Effector memory CD4-positive, alpha-beta T cell (primary cell): ENCODE data around the gene LAG3.
A peak's percentile ranks its signal among the peaks of the same experiment; 100 is the strongest.

Experiments
- DNase-seq, 3 donors: peaks; one replicate each; pipeline ENCODE4 v3.0.0-alpha.2; 2020
- H3K27ac ChIP-seq: 2 replicates; pipeline ENCODE4 v1.7.0; 2013; ENCODE audit warnings: mild to moderate bottlenecking, low read length, moderate library complexity; ENCODE audit not compliant: insufficient read depth, poor library complexity, severe bottlenecking
- H3K27me3 ChIP-seq: replicated peaks from 2 replicates; pipeline ENCODE4 v1.7.0; 2013; ENCODE audit warnings: mild to moderate bottlenecking, low read length; ENCODE audit not compliant: insufficient read depth, control insufficient read depth, poor library complexity, severe bottlenecking
- H3K36me3 ChIP-seq: 2 replicates; pipeline ENCODE4 v1.7.0; 2013; ENCODE audit warnings: mild to moderate bottlenecking, low read length, moderate library complexity; ENCODE audit not compliant: control insufficient read depth, insufficient read depth
- H3K4me1 ChIP-seq: 2 replicates; pipeline ENCODE4 v1.7.0; 2013; ENCODE audit warnings: low read length, mild to moderate bottlenecking; ENCODE audit not compliant: control insufficient read depth, insufficient read depth, poor library complexity, severe bottlenecking
- H3K4me3 ChIP-seq: 2 replicates; pipeline ENCODE4 v1.7.0; 2013; ENCODE audit warnings: low read length, low read depth, mild to moderate bottlenecking; ENCODE audit not compliant: insufficient read depth, poor library complexity, severe bottlenecking
- H3K9me3 ChIP-seq: 2 replicates; pipeline ENCODE4 v1.7.0; 2013; ENCODE audit warnings: mild to moderate bottlenecking, low read length, moderate library complexity; ENCODE audit not compliant: control insufficient read depth

LAG3 gene

DNA sequence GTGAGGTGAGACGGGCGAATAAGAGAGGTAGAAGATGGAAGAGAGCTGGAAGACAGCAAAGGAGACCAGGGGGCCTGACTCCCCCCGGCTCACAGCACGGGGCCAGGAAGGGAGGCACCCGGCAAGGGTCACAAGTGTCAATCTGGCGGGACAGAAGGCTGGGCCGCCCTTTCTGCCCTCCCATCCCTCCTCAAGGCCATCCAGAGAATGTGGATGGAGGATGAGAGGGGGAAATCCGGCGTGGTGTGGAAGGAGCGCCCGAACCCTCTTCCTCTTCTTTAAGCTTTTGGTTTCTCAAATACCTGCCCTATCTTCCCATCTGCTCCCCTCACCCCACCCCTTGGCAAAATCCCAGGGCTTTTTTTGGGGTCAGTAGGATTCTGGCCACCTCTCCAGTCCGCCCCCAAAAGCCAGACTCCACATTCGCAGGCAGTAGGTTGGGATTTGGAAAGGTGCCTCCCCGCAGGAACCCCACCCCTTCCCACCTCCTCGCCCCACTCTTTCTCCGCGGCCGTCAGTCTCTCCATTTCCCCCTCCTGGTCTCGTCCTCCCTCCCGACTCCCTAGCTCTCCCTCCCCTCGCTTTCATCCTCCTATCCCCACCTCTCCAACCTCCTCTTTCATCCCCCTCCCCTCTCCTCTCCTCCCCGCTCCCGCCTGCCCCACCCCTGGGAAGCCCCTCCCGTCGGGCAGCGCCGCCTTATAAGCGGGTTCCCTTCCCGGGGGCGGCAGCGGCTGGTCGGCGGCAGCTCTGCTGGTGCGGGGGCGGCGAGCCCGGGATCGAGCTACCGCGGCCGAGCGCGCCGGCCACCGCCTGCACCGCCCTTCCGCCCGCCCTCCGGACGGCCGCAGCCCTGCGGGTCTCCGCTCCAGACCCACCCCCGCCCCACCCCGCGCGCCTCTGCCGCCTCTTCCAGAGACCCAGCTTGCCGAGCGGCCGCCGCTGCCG, 6.4 kb upstream of the LAG3 start, which contains the start of gene PTMS:
Gene PTMS (plus strand): TSS at position 730 of the 948 bp plus-strand sequence. CDS start 343 bp downstream, outside the sequence.
- no peaks in the 10 kb centered on the region for H3K9me3 ChIP-seq
- H3K4me1 ChIP-seq: peaks cover 21% of the 10 kb centered on the region
- no peak for DNase-seq
- peak within 1 kb of the TSS; percentile 53 for H3K4me3 ChIP-seq
- H3K27me3 ChIP-seq: peaks cover 12% of the 10 kb centered on the region
- H3K36me3 ChIP-seq: no peaks in the 10 kb centered on the region
- no peak within 1 kb of the TSS for H3K27ac ChIP-seq

GRCh38 chr12:6766651-6767349, 5.5 kb upstream of the LAG3 start:
- H3K27me3 ChIP-seq: peaks cover 12% of the 10 kb centered on the region
- DNase-seq: peak in 2 of 3 donors; percentile 30 to 32
- H3K27ac ChIP-seq: no peak overlapping the region
- peaks cover 24% of the 10 kb centered on the region for H3K4me1 ChIP-seq
- peak overlapping the region; percentile 31 for H3K4me3 ChIP-seq
- no peaks in the 10 kb centered on the region for H3K9me3 ChIP-seq
- H3K36me3 ChIP-seq: no peaks in the 10 kb centered on the region

DNA sequence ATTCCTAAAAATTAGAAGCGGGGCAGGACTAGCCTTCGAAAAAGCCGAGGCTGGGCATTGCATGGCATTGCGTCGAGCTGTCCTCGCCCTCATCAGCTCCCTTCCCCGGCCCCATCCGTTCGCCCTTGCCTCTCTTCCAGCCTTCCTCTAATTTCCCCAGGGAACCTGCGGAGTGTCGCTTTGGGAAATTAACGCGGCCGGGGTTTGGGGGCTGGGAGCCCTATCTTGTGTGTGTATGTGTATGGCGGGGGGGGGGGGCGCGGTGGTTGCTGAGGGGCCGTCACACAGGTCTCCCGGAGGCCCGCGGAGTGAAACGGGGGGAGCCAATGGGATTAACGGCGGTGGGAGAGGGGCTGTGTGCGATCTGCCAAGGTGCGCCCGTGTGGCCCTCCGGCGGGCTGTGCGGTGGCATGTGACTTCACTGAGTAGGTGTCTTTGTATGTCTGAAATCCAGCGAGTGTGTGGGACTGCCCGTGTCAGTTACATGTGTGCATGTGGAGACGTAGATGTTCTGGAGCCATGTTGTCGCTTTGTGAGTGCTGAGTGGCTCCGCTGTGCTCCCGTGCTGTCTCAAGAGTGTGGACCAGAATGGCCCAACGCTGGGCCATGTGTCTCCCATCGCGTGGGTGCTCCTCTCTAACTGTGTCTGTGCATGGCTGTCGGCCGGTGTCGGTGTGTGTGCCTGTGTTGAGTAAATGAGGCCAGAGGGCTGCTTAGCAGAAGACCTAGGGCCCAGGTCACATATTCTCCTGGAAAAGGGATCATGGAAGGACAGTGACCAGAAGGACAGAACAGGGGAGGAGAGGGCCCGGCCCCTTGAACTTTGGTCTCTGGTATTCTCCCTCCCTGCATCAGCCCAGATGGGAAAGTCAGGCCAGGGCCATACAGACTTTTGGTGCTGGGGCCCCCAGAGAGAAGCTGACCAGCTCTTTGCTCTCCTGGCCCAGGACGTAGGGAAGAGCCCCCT, 4.7 kb upstream of the LAG3 start:
- no peaks in the 10 kb centered on the region for H3K9me3 ChIP-seq
- H3K4me3 ChIP-seq: peak overlapping the region; percentile 31
- no peak for DNase-seq
- H3K4me1 ChIP-seq: peaks cover 30% of the 10 kb centered on the region
- peaks cover 12% of the 10 kb centered on the region for H3K27me3 ChIP-seq
- no peak overlapping the region for H3K27ac ChIP-seq
- H3K36me3 ChIP-seq: no peaks in the 10 kb centered on the region

DNA sequence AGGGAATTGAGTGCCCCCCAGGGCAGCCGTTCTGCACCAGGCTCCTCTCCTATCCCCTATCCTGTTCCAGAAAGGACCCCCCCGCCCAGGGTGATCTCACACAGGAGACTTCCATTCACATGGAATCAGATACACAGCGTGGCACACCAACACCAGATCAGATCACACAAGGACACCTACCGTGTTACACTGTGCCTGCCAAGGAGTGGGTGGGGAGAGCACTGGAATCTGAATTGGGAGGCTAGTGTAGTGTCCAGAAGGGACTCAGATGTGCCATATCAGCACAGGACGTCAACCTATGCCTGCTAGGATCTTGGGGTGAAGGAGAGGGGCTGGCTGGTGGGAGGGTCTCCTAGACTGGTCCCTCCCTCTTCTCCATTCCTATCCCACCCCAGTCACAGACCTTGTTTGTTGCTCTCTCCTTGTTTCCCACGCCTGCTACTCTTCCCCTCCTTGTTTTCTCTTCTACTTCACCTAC, 3.8 kb upstream of the LAG3 start:
- Histone ChIP-seq H3K4me1 (peaks cover 38% of the 10 kb centered on the region), H3K27me3 (peaks cover 20% of the 10 kb centered on the region), H3K36me3 (no peaks in the 10 kb centered on the region), H3K4me3 (no peak overlapping the region), H3K27ac (no peak overlapping the region), H3K9me3 (no peaks in the 10 kb centered on the region)
- no peak for DNase-seq

- Histone ChIP-seq H3K4me1 (peaks cover 43% of the 10 kb centered on the region), H3K27me3 (peaks cover 25% of the 10 kb centered on the region)
Measured at GRCh38 chr12:6768990-6769389, 3.3 kb upstream of the LAG3 start.

DNA sequence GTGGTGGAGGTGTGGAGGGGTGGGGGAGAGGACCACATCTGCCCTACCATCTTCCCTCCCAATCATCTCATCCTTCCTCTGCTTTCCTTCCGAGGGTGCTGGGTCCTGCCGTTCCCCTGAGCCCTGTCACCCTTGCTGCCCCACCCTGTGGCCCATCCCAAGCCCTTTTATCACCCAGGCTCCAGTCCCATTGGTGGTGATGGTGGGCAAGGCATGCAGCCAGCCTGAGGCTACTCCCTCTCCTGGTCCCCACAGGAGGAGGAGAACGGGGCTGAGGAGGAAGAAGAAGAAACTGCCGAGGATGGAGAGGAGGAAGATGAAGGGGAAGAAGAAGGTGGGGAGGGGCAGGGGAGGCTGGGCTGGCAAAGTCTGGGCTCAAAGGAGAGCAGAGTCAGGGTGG, 2.7 kb upstream of the LAG3 start:
- H3K27me3 ChIP-seq: peaks cover 28% of the 10 kb centered on the region

More at GRCh38 chr12:6768990-6769389, 3.3 kb upstream of the LAG3 start:
- no peak for DNase-seq
- H3K27ac ChIP-seq: no peak overlapping the region
- H3K4me3 ChIP-seq: no peak overlapping the region
- no peaks in the 10 kb centered on the region for H3K9me3 ChIP-seq
- H3K36me3 ChIP-seq: no peaks in the 10 kb centered on the region

GRCh38 chr12:6770094-6770493, 2.2 kb upstream of the LAG3 start:
- Histone ChIP-seq H3K27ac (no peak overlapping the region), H3K4me1 (peaks cover 49% of the 10 kb centered on the region), H3K4me3 (no peak overlapping the region), H3K27me3 (peaks cover 26% of the 10 kb centered on the region), H3K36me3 (no peaks in the 10 kb centered on the region), H3K9me3 (no peaks in the 10 kb centered on the region)
- DNase-seq: no peak

More for the DNA sequence above, 2.7 kb upstream of the LAG3 start:
- H3K27ac ChIP-seq: no peak overlapping the region
- no peaks in the 10 kb centered on the region for H3K36me3 ChIP-seq
- H3K4me1 ChIP-seq: peaks cover 49% of the 10 kb centered on the region
- no peak for DNase-seq
- no peaks in the 10 kb centered on the region for H3K9me3 ChIP-seq
- H3K4me3 ChIP-seq: no peak overlapping the region

DNA sequence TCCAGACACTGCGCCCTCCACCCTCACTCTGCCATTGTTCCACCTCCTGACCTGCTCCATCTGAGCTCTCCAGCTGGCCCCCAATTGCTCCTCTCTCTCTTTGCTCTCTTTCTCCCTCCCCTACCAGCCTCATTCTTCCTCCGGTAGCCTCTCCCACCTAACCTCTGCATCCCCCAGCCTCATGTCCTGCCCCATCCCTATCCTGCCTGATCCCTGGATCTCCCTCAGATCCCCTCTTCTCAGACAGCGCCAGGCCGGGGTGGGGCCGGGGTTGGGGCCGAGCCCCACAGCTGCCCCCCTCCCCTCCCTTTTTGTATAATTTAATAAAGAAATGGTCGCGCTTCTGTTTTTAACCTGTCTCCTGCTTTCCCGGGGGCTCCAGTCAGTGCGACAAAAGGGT, 1.7 kb upstream of the LAG3 start:
- H3K4me3 ChIP-seq: no peak overlapping the region
- no peak overlapping the region for H3K27ac ChIP-seq
- H3K4me1 ChIP-seq: peaks cover 47% of the 10 kb centered on the region
- peaks cover 22% of the 10 kb centered on the region for H3K27me3 ChIP-seq
- no peaks in the 10 kb centered on the region for H3K9me3 ChIP-seq
- no peaks in the 10 kb centered on the region for H3K36me3 ChIP-seq
- DNase-seq: no peak

- DNase-seq: no peak
- Histone ChIP-seq H3K36me3 (no peaks in the 10 kb centered on the region), H3K27me3 (peaks cover 20% of the 10 kb centered on the region), H3K4me1 (peaks cover 42% of the 10 kb centered on the region), H3K4me3 (no peak overlapping the region), H3K27ac (no peak overlapping the region), H3K9me3 (no peaks in the 10 kb centered on the region)
Measured at GRCh38 chr12:6771091-6771495, 1.2 kb upstream of the LAG3 start.
